GM18907 (cell line): ENCODE data around the gene NRG2.

Source experiments
- ATAC-seq: cut with Tn5 transposase; IDR thresholded peaks from one replicate; pipeline ENCODE4 v1.9.1; 2021; ENCODE audit warnings: mild to moderate bottlenecking, moderate library complexity; ENCODE audit not compliant: unreplicated experiment

NRG2 gene

DNA sequence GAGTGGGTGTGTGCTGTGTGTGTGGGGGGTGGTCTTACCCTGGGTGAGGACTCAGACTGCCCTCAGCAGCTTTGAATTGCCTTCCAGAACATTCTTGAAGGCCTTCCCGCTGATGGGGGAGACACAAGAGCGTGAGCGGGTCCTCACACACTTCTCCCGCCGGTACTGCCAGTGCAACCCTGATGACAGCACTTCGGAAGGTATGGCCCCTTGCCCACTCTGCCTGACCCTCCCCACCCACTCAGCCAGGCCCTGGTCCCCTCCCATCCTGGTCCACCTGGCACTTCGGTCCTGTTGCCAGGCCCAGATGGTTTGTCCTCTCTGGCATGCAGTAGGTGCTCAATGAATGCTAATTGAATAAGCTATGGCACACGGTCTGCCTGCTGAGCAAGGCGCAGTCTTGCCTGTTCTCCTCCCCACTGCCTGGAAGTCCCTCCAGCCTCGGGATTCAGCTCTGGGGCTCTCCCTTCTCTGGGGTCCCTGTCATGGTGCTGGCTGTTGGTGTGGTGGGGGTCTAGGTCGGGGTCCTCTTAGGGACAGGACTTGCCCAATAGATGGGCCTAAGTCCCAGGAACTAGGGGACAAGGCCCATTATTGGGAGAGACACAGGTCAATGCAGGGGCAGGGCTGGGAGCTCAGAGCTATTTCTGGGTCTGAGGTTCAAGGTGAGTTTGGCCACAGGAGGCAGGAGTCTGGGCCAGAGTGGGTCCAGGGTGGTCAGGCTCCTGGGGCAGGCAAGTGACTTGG is 221.1 kb downstream of the NRG2 start:
- ATAC-seq: no peak

DNA sequence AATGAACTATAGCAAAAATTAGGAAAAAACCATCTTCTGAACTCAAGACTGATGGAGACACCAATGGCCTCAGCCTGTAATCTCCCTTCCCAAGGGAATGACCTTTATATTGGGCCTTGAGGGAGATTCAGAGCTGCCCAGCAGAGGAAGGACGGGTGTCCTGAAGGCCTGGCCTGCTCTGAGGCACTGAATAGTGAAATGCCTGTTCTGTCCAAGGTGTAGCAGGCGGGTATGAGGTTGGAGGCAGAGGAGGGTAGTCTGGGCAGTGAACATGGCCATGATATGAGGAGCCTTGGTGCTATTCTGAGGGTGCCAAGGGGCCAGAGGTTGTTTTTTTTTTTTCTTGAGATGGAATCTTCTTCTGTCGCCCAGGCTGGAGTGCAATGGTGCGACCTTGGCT is 222.5 kb downstream of the NRG2 start:
- ATAC-seq: no peak

DNA sequence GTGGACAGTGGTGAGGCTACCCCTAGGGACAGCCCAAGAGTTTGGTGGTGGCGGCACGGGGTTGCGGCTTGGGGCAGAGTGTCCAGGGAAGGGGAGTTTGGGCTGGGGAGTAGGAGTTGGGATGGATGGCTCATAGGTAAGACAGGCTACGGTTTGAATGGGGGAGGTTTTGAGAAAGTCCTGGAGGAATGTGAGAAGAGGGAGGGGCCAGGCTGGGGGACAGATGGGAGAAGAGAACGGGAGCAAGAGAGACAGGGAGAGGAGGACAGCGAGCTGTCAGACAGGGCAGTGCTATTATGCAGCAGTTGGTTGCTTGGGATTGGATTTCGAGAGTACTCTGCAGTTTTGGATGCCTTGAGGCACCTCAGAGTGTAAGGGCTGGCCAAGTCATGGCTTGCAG is 223.0 kb downstream of the NRG2 start:
- ATAC-seq: no peak

- no peak for ATAC-seq
These were observed 225.1 kb downstream of the NRG2 start for GRCh38 chr5:139817970-139818369.

GRCh38 chr5:139817362-139817761 is 225.7 kb downstream of the NRG2 start:
- ATAC-seq: no peak

DNA sequence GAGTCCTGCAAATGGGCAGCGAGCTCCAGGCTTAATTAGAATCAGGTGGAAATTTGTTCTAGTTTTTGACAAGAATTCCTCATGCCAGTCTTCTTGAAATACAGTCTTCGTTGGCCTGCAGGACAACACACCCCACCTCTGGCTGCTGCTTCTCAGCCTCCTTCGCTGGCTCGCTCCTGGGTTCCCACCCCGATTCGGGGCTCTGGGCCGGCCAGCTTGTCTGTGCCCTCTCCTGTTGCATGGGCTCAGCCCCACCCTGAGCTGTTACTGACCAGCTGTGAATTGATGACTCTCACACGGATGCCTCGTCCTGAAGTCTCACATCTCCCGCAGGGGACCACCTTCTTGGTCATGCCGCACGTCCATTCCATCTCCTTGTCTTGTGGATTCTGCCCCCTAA is 226.5 kb downstream of the NRG2 start:
- ATAC-seq: no peak

DNA sequence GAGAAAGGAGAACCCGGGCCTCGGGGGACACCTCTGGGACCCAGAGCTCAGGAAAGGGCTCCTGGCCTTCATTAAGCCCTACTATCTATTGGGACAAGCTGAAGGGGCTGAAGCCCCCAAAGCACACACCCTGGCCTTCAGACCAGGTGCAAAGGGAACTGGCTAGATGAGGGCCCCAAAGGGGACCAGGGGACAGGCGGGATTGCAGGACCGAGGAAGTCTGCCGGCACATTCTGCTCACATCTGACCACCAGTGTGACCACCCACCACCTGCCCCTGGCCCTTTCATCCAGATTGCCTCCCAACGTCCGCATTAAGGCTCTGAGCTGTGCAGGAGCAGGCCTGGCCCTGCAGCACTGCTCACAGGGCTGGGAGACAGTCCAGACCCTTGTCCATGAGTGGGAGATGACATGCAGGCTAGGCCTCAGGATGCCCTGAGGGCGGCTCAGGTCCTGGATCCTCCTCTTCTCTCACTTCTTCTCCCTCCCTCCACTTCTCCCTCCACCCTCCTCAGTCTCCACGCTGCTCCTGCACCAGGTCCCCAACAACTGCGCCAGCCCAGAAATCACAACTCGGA is 228.3 kb downstream of the NRG2 start:
- ATAC-seq: no peak

DNA sequence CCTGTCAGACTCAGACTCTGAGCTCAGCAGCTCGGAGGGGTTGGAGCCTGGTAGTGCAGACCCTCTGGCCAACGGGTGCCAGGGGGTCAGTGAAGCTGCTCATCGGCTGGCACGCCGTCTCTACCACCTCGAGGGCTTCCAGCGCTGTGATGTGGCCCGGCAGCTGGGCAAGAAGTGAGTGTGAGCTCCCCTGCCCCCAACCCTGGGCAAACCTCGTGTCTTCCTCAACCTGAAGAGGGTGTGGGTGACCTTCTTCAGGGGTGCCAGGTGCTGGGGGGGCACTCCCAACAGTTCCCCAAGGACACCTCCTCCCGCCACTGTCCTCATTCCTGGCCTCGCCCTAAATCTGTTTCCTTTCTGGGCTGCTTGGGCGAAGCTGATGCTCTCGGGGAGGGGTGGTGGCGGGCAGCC is 228.9 kb downstream of the NRG2 start:
- ATAC-seq: no peak

GRCh38 chr5:139812836-139813805 is 230.0 kb downstream of the NRG2 start:
- no peak for ATAC-seq

GRCh38 chr5:139812323-139812722 is 230.8 kb downstream of the NRG2 start:
- no peak for ATAC-seq

GRCh38 chr5:139811274-139811607 is 231.9 kb downstream of the NRG2 start:
- no peak for ATAC-seq

GRCh38 chr5:139810341-139811273 is 232.5 kb downstream of the NRG2 start:
- no peak for ATAC-seq

DNA sequence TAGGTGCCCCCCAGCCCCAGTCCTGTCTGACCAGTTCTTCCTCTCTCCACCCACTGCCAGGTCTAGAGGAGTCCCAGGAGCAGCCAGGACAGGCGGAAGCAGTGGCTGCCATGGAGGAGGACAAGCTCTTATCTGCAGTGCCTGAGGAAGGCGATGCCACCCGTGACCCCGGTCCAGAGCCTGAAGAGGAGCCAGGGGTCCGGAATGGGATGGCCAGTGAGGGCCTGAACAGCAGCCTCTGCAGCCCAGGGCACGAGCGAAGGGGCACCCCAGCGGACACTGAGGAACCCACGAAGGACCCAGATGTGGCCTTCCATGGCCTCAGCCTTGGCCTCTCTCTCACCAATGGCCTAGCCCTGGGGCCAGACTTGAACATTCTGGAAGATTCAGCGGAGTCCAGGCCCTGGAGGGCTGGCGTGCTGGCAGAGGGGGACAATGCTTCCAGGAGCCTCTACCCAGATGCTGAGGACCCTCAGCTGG is 233.7 kb downstream of the NRG2 start:
- ATAC-seq: no peak

GRCh38 chr5:139808481-139809330 is 234.4 kb downstream of the NRG2 start:
- no peak for ATAC-seq

GRCh38 chr5:139807647-139808030 is 235.5 kb downstream of the NRG2 start:
- ATAC-seq: no peak

DNA sequence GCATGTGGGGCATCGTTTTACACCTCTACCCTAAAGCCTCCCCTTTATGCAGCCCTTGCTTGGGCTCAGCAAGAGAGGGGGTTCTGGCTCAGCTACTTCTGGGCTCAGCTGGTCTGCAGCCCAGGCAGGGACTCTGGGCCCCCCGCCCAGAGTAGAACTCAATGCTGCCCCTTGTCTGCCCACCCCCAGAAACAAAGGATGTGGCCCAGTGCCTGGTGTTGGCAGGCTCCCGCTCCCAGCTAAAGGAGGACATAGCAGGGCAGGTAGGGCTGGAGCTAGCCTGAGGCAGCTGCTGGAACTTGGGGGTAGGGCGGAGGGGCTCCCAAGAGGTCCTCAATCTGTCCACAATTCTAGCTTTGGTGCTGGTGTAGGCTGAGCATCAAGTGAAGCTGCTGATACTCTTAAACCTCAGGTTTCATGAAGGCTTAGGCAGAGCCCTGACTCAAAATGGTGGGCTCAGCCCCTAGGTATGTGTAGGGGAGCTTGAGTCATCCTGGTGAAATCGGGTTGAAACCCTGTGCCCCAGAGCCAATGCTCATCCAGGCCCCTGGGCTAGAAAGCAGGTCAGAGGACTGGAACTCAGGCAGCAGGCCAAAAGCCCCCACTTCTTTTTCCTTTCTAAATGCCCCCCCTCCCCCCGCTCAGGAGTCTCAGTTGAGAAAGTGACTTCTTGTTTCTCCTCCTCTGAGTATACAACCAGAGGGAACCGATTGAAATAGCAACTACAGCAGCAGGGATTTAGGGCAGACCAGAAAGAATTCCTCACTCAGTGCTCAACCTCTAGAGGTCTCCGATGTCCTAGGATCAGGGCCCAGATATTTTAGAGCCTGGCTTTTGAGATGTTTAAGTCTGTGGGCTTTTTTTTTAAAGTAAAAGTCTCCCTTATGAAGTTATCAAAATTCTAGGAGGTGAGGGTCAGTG is 236.1 kb downstream of the NRG2 start:
- ATAC-seq: no peak

DNA sequence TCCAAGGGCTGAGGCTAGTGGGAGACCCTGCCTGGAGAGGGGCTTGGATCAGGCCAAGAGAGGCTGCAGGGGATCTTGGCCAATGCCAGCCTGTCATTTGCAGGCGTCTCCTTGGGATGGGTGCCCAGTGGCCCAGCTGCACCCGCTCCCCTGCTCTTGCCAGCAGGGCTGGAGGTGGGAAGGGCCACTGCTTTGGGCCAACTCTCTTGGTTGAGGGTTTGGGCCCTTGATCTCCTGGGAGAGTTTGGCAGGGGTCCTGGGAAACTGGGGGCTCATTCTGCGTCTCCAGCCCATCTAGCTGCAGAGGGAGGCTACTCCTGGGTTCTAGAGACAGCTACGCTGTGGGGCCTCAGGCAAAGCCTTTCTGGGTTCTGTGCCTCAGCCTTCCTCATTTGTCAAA is 237.0 kb downstream of the NRG2 start:
- no peak for ATAC-seq

- ATAC-seq: no peak
These were observed 237.6 kb downstream of the NRG2 start for GRCh38 chr5:139805545-139805944.
